ENCODE results near the gene VSIG2.

The VSIG2 gene

DNA sequence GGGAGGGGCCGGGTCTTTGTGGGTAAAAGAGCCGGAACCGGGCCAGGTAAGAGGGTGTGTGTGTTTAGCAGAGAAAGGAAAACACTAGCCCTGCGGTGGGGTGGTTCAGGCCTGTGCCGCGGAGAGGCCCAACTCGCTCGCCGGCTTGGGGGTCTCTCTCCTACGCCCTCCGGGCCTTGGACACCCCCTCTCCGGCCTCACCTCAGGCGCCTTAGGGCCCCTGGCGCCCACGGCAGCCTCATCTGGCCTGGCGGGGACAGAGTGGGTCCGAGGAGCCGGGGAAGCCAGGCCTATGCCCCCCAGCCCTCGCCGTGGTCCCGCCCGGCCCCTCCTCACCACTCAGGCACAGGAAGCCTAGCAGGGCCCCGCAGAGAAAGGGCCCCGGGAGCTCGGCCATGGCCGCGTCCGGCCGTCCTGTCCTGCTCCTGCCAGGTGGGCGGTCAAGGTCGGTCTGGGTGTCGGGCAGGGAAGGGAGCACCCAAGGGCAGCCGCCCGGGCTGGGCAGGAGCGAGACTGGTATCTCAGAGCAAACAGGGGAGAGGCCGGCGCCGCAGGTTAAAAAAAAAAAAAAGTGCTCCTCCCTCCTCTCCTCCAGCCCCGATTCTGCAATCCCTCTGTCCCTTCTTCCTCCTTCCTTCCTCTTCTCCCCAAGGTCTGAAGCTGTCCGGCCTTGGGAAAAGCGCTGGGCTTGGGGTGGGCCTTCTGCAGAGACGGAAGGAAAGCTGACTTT is at the start of gene VSIG2:
Gene VSIG2 (minus strand): TSS at position 515 of the 730 bp plus-strand sequence. CDS start 118 bp downstream, at position 397.
- H3K4me3 ChIP-seq (ENCODE audit: low read depth, low read length): no peak within 1 kb of the TSS
- H3K9me3 ChIP-seq (ENCODE audit: severe bottlenecking): no peaks in the 10 kb centered on the region
- H3K27ac ChIP-seq: no peak within 1 kb of the TSS
- no peaks in the 10 kb centered on the region for H3K36me3 ChIP-seq
- no peaks in the 10 kb centered on the region for H3K27me3 ChIP-seq (ENCODE audit: insufficient read depth, low read depth, severe bottlenecking)
- TF ChIP-seq, protein P1, sequence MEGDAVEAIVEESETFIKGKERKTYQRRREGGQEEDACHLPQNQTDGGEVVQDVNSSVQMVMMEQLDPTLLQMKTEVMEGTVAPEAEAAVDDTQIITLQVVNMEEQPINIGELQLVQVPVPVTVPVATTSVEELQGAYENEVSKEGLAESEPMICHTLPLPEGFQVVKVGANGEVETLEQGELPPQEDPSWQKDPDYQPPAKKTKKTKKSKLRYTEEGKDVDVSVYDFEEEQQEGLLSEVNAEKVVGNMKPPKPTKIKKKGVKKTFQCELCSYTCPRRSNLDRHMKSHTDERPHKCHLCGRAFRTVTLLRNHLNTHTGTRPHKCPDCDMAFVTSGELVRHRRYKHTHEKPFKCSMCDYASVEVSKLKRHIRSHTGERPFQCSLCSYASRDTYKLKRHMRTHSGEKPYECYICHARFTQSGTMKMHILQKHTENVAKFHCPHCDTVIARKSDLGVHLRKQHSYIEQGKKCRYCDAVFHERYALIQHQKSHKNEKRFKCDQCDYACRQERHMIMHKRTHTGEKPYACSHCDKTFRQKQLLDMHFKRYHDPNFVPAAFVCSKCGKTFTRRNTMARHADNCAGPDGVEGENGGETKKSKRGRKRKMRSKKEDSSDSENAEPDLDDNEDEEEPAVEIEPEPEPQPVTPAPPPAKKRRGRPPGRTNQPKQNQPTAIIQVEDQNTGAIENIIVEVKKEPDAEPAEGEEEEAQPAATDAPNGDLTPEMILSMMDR (IDR thresholded peaks at IDR 0.05; ENCODE audit: low read depth, low read length): no peak
- no peak for DNase-seq

DNA sequence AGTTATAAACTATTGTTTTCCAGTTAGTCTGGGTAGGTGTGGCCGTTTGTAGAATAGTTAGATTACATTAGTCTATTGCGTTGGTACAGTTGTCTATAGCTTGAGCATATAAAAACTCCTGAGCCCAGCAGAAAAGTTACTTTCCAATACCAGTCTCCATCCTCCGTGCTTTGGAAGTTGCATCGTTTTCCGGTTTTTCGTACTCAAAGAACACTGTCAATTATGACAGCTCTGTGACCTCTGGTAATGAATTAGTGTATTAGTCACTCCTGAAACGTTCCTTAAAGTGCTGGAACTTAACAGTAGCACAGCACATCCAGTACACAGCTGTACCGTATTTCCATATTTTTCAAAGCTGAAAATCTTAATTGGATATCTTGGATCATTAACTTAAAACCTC is 49.0 kb upstream of the VSIG2 start:
- TF ChIP-seq, protein P1 (IDR thresholded peaks at IDR 0.05; ENCODE audit: low read depth, low read length): no peak
- Histone ChIP-seq H3K36me3 (peaks cover 3% of the 10 kb centered on the region), H3K4me3 (ENCODE audit: low read depth, low read length) (peak overlapping the region; percentile 91), H3K27ac (peak overlapping the region; percentile 99), H3K27me3 (ENCODE audit: insufficient read depth, low read depth, severe bottlenecking) (no peaks in the 10 kb centered on the region), H3K9me3 (ENCODE audit: severe bottlenecking) (no peaks in the 10 kb centered on the region)
- DNase-seq: no peak

GRCh38 chr11:124800226-124800929 is 48.3 kb upstream of the VSIG2 start, which contains the start of gene MSANTD2:
TSS of gene MSANTD2 (minus strand) at chr11:124800406. CDS start at chr11:124800380, 26 bp downstream.
- TF ChIP-seq, protein P1 (IDR thresholded peaks at IDR 0.05; ENCODE audit: low read depth, low read length): 0 out of 2 replicates have a peak, but pooled peaks have one; percentile 6
- DNase-seq: peak; percentile 90
- Histone ChIP-seq H3K4me3 (ENCODE audit: low read depth, low read length) (peak within 1 kb of the TSS; percentile 91), H3K36me3 (peaks cover 3% of the 10 kb centered on the region), H3K27me3 (ENCODE audit: insufficient read depth, low read depth, severe bottlenecking) (no peaks in the 10 kb centered on the region), H3K9me3 (ENCODE audit: severe bottlenecking) (no peaks in the 10 kb centered on the region), H3K27ac (peak within 1 kb of the TSS; percentile 99)

DNA sequence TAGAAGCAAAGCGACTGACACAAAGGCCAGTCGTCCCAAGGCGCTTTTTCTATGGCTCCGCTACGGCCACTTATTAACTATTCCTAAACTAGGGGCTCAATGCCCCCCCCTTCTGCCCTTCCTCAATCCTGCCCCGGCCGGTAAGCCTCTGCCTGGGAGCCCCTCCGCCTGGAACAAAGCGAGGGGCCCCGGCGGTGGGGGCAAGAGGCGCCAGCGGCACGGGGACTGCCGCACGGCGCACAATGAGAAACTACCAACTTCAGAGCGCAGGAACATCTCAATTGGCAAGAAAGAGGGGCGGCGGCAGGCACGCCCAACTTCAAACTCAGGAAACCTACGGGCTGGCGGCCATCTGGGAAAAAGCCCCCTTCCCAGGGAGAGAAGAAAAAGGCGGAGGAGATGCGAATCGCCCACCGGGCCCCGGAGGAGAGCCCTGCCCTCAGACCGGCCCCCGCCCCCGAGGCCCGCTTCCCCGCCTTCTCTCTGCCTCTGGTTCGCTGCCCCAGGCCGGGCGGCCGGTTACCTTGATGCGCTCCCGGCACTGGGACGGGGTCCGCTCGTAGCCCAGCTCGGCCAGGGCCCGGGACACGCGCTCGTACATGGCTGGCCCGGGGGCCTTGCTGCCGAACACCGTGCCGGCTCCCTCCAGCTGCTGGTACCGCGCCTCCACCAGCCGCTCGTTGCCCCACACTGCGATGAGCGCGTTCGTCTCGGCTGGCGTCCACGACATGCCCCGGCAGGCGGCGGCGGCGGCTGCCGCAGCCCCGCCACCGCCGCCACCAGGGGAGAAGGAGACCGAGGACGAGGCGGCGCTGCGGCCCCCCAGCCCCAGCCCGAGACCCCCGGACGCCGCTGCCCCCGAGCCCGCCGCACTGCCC is 47.5 kb upstream of the VSIG2 start:
- H3K9me3 ChIP-seq (ENCODE audit: severe bottlenecking): no peaks in the 10 kb centered on the region
- H3K27me3 ChIP-seq (ENCODE audit: insufficient read depth, low read depth, severe bottlenecking): no peaks in the 10 kb centered on the region
- H3K27ac ChIP-seq: peak overlapping the region; percentile 99
- TF ChIP-seq, protein P1 (IDR thresholded peaks at IDR 0.05; ENCODE audit: low read depth, low read length): no peak
- peak overlapping the region; percentile 91 for H3K4me3 ChIP-seq (ENCODE audit: low read depth, low read length)
- DNase-seq: peak; percentile 19
- peaks cover 3% of the 10 kb centered on the region for H3K36me3 ChIP-seq

GRCh38 chr11:124798991-124799347 is 46.9 kb upstream of the VSIG2 start:
- Histone ChIP-seq H3K4me3 (ENCODE audit: low read depth, low read length) (peak overlapping the region; percentile 91), H3K36me3 (peaks cover 3% of the 10 kb centered on the region), H3K27me3 (ENCODE audit: insufficient read depth, low read depth, severe bottlenecking) (no peaks in the 10 kb centered on the region), H3K27ac (peak overlapping the region; percentile 99), H3K9me3 (ENCODE audit: severe bottlenecking) (no peaks in the 10 kb centered on the region)
- no peak for DNase-seq
- TF ChIP-seq, protein P1 (IDR thresholded peaks at IDR 0.05; ENCODE audit: low read depth, low read length): no peak
